A673 (cell line): ENCODE measurements around the gene CTSA. TPM values are rescaled to one million over a fixed set of nuclear protein-coding genes. Genes with fewer than 3 reads are reported as not detected.

Experiments
- BruUV-seq: library from RNA; stranded (reverse); fragments of 400-500 nt; replicated peaks from 2 replicates; lab custom pipeline; 2021; lab: Mats Ljungman, UMichigan
- CTCF ChIA-PET: fragments of 300-600 bp; sonication (Branson Sonifier 250); formaldehyde crosslinking; loops from one replicate; lab custom pipeline; 2022; ENCODE audit warnings: antibody characterized with exemption; lab: Charles Lee
- POLR2A ChIA-PET: fragments of 300-600 bp; sonication (Branson Sonifier 250); formaldehyde crosslinking; loops from one replicate; lab custom pipeline; 2022; ENCODE audit warnings: antibody characterized with exemption; ENCODE audit not compliant: low non-redundant PET; lab: Charles Lee
- DNase-seq: peaks from one replicate; pipeline ENCODE4 v3.0.0-alpha.2; 2015; ENCODE audit warnings: low spot score
- H3K27ac ChIP-seq: fragments of 200-600 bp; sonication (generic); 2 replicates; pipeline ENCODE4 v1.5.1; 2016; ENCODE audit warnings: mixed run types, low read depth, mild to moderate bottlenecking, mixed read lengths, antibody characterized with exemption, low read length; ENCODE audit not compliant: poor library complexity, severe bottlenecking
- H3K27me3 ChIP-seq: fragments of 200-600 bp; sonication (generic); replicated peaks from 2 replicates; pipeline ENCODE4 v1.6.1; 2017; ENCODE audit warnings: mixed run types, low read depth, mild to moderate bottlenecking, mixed read lengths, antibody characterized with exemption, low read length; ENCODE audit not compliant: insufficient read depth, poor library complexity
- H3K36me3 ChIP-seq: fragments of 200-600 bp; sonication (generic); 2 replicates; pipeline ENCODE4 v1.6.1; 2016; ENCODE audit warnings: mixed run types, mild to moderate bottlenecking, mixed read lengths, antibody characterized with exemption, low read length; ENCODE audit not compliant: insufficient read depth, poor library complexity, severe bottlenecking
- H3K4me1 ChIP-seq: fragments of 200-600 bp; sonication (generic); 2 replicates; pipeline ENCODE4 v1.6.1; 2017; ENCODE audit warnings: mixed run types, mild to moderate bottlenecking, mixed read lengths, antibody characterized with exemption, low read length; ENCODE audit not compliant: insufficient read depth, poor library complexity, severe bottlenecking
- H3K4me3 ChIP-seq: fragments of 200-600 bp; sonication (generic); 2 replicates; pipeline ENCODE4 v1.5.1; 2016; ENCODE audit warnings: low read depth, mixed run types, mild to moderate bottlenecking, mixed read lengths, low read length; ENCODE audit not compliant: poor library complexity, severe bottlenecking
- H3K9me3 ChIP-seq: fragments of 200-600 bp; sonication (generic); 2 replicates; pipeline ENCODE4 v1.6.1; 2016; ENCODE audit warnings: mixed run types, low read depth, mild to moderate bottlenecking, mixed read lengths, antibody characterized with exemption, low read length; ENCODE audit not compliant: poor library complexity, severe bottlenecking
- EZH2 ChIP-seq: fragments of 200-600 bp; sonication (generic); IDR thresholded peaks from 2 replicates; pipeline ENCODE4 v1.6.1; 2017; ENCODE audit warnings: borderline replicate concordance, low read depth, mild to moderate bottlenecking, mixed read lengths, antibody characterized with exemption, low read length; ENCODE audit not compliant: poor library complexity, severe bottlenecking
- intact Hi-C: fragments of 100-400 bp; cut with micrococcal nuclease; formaldehyde crosslinking; loops from one replicate; pipeline ENCODE4 v1.10.0; 2022; ENCODE audit not compliant: unreplicated experiment
- total RNA-seq: library from RNA; stranded (reverse); gene quantifications from 2 replicates; pipeline ENCODE4 v1.2.3, GENCODE V29; 2021
- TF ChIP-seq, protein P1 (sequence below): fragments of 300-800, 200-600 bp; sonication (generic); conservative IDR thresholded peaks from 2 replicates; pipeline ENCODE4 v1.5.1; 2017; ENCODE audit warnings: low read depth, mild to moderate bottlenecking, antibody characterized with exemption, low read length, moderate library complexity, mixed read lengths

The CTSA gene
- total RNA-seq, 1 experiment from 2014 or later: 83.5 TPM

DNA sequence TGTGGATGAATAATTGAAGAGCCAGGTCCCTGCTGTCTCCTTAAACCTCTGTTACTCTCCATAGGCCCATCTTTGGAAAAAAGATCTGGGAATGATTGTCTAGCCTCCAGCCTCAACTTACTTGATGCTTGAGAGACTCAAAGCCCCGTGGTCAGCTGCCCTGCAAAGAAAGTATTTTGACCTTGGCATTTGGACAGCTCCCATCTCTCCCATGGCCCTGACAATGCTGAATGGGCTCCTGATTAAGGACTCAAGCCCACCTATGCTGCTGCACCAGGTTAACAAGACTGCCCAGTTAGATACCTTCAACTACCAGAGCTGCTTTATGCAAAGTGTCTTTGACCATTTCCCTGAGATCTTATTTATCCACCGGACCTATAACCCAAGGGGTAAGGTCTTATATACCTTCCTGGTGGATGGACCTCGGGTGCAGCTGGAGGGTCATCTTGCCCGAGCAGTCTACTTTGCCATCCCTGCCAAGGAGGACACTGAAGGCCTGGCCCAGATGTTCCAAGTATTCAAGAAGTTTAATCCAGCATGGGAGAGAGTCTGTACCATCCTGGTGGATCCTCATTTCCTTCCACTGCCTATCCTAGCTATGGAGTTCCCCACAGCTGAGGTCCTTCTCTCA, 8.6 kb upstream of the CTSA start:
- no peaks in the 10 kb centered on the region for H3K9me3 ChIP-seq
- no peak for TF ChIP-seq EZH2
- TF ChIP-seq, protein P1, sequence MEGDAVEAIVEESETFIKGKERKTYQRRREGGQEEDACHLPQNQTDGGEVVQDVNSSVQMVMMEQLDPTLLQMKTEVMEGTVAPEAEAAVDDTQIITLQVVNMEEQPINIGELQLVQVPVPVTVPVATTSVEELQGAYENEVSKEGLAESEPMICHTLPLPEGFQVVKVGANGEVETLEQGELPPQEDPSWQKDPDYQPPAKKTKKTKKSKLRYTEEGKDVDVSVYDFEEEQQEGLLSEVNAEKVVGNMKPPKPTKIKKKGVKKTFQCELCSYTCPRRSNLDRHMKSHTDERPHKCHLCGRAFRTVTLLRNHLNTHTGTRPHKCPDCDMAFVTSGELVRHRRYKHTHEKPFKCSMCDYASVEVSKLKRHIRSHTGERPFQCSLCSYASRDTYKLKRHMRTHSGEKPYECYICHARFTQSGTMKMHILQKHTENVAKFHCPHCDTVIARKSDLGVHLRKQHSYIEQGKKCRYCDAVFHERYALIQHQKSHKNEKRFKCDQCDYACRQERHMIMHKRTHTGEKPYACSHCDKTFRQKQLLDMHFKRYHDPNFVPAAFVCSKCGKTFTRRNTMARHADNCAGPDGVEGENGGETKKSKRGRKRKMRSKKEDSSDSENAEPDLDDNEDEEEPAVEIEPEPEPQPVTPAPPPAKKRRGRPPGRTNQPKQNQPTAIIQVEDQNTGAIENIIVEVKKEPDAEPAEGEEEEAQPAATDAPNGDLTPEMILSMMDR: no peak
- H3K36me3 ChIP-seq: peaks cover 21% of the 10 kb centered on the region
- H3K27ac ChIP-seq: no peak overlapping the region
- H3K4me1 ChIP-seq: no peaks in the 10 kb centered on the region
- POLR2A ChIA-PET: no interaction called here
- no TSS peak for BruUV-seq
- CTCF ChIA-PET: no interaction called here
- no peak for DNase-seq
- H3K27me3 ChIP-seq: no peaks in the 10 kb centered on the region
- no peak overlapping the region for H3K4me3 ChIP-seq
- intact Hi-C loops: no loop called here

DNA sequence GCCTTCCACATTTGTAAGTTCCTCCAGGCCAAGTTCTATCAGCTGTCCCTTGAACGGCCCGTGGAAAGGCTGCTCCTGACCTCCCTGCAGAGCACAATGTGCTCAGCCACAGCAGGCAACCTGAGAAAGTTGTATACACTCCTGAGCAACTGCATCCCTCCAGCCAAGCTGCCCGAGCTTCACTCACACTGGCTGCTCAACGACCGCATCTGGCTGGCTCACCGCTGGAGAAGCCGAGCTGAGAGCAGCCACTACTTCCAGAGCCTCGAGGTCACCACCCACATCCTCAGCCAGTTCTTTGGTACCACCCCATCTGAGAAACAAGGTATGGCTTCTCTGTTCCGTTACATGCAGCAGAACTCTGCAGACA, 8.1 kb upstream of the CTSA start:
- Histone ChIP-seq H3K27me3 (no peaks in the 10 kb centered on the region), H3K27ac (no peak overlapping the region), H3K4me1 (no peaks in the 10 kb centered on the region), H3K36me3 (peaks cover 21% of the 10 kb centered on the region), H3K9me3 (no peaks in the 10 kb centered on the region), H3K4me3 (no peak overlapping the region)
- ChIA-PET CTCF (no interaction called here), POLR2A (no interaction called here)
- intact Hi-C loops: no loop called here
- DNase-seq: no peak
- TF ChIP-seq, protein P1: no peak
- no peak for TF ChIP-seq EZH2
- no TSS peak for BruUV-seq

DNA sequence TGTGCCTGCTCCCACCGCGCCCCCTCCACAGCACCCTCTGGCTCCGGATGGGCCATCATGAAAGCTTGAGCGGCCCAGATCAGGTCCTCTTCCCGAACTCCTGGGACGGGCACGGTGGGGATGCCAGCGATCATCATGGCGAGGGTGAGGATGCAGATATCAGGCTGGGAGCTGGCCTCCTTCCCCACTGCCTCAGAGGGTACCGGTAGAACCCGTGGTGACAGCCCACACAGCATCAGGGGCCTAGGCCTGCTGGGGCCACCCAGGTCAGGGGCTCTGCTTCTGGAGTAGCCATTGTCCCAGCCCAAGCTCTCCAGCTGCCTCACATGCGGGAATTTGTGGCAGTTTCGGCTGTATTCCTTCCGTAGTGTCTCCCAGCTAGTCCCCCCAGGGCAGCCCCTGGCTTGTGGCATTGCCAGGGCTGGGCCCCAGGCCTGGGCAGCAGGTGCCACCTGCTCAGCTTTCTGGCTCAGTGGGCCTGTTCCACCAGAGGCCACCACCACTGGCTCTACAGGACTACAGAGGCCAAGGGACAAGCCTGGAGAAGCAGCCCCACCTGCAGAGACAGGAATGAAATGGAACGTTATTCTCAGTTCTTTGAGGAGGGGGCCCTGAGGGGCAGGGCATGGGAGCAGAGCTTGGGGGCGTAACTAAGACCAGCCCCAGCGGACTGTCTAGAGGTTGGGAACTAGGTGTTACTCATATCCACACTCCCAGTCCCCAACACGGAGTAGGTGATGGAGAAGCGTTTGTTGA, 4.4 kb upstream of the CTSA start:
- H3K36me3 ChIP-seq: peaks cover 21% of the 10 kb centered on the region
- ChIA-PET POLR2A (no interaction called here), CTCF (no interaction called here)
- no TSS peak for BruUV-seq
- H3K27me3 ChIP-seq: no peaks in the 10 kb centered on the region
- no peak overlapping the region for H3K27ac ChIP-seq
- H3K9me3 ChIP-seq: no peaks in the 10 kb centered on the region
- intact Hi-C loops: no loop called here
- DNase-seq: no peak
- no peak overlapping the region for H3K4me3 ChIP-seq
- TF ChIP-seq EZH2: no peak
- TF ChIP-seq, protein P1: no peak
- H3K4me1 ChIP-seq: peaks cover 2% of the 10 kb centered on the region
